Measurements from ENCODE around the gene MPRIP. TPM values are rescaled to one million over a fixed set of nuclear protein-coding genes. Genes with fewer than 3 reads are reported as not detected.
A peak's percentile ranks its signal among the peaks of the same experiment; 100 is the strongest.

MPRIP gene
- total RNA-seq, 1 experiment from 2014 or later: 258 TPM

DNA sequence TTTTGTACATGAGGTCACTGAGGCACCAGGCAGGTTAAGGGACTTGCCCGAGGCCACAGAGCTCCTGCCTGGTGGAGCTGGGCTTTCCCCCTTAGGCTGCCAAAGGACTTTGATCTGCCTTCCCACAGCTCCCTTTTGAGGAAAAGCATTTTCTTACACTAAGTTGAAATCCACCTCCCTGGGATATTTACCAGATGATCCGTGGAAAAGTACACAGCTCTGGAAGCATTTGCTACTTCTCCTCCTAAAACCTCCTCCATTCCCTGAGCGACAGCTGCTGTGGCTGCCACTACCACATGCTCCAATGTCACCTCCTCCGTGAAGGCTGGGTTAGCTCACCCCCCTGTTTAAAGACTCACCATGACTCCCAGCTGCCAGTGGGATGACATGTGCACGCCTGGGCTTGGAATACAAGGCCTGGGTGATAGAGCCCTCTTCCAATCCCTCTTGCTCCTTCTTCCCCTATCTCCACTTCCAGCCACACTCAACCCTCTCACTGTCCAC is 1.2 kb upstream of the MPRIP start:
- Histone ChIP-seq H3K79me2 (ENCODE audit: insufficient read depth, low read length) (peaks cover 34% of the 10 kb centered on the region), H4K20me1 (ENCODE audit: insufficient read depth) (peaks cover 9% of the 10 kb centered on the region; the same call in 1 of the 2 replicates), H3K4me2 (ENCODE audit: low read length) (peak overlapping the region; percentile 83), H3K36me3 (ENCODE audit: control insufficient read depth in 1 of 2, insufficient read depth in 2 of 2, low read length in 2 of 2) (no peaks in the 10 kb centered on the region; a peak in 1 of 4 replicates), H3K9me3 (ENCODE audit: control insufficient read depth in 1 of 2, insufficient read depth in 1 of 2, low read depth in 1 of 2, low read length in 2 of 2) (no peaks in the 10 kb centered on the region), H2AFZ (ENCODE audit: low read depth, low read length, poor library complexity, severe bottlenecking) (peak overlapping the region; percentile 3), H3K27me3 (ENCODE audit: insufficient read depth, low read length) (no peaks in the 10 kb centered on the region), H3K4me1 (ENCODE audit: control insufficient read depth in 1 of 2, insufficient read depth in 2 of 2, low read length in 2 of 2) (peaks cover 41 to 65% of the 10 kb centered on the region in 2 experiments), H3K4me3 (replicated peaks in 1 of 2; ENCODE audit: low read depth in 1 of 2, low read length in 2 of 2) (peak overlapping the region; percentile 47 to 59), H3K9me2 (ENCODE audit: insufficient read depth) (no peaks in the 10 kb centered on the region), H3K27ac (ENCODE audit: low read depth, low read length) (peak overlapping the region; percentile 7; the same call in 1 of the 2 replicates), H3K9ac (ENCODE audit: low read length) (peak overlapping the region; percentile 47)
- peak; percentile 10; the same call in 1 of the 2 replicates for ATAC-seq
- RAD21 ChIA-PET (ENCODE audit: low non-redundant PET in 1 of 2, low total read pairs in 2 of 2, uncharacterized antibody in 2 of 2, unreplicated experiment in 2 of 2): no interaction called here
- intact Hi-C loops (cut with micrococcal nuclease): no loop called here
- CTCF ChIA-PET: interaction anchor here (1.2 to 1.9 kb wide), 2 partner anchors 13 to 49 kb away, joined by 5 to 6 read pairs; no protein-coding TSS in a partner anchor
- no TSS peak for BruUV-seq (replicated peaks)
- POLR2A ChIA-PET: interaction anchor here (0.8 to 3.0 kb wide), 4 partner anchors 9 to 48 kb away, joined by 3 to 17 read pairs (median 4); no protein-coding TSS in a partner anchor
- TF ChIP-seq, protein P1, sequence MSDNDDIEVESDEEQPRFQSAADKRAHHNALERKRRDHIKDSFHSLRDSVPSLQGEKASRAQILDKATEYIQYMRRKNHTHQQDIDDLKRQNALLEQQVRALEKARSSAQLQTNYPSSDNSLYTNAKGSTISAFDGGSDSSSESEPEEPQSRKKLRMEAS (IDR thresholded peaks at IDR 0.05): peak; percentile 92
- TF ChIP-seq, protein P2, sequence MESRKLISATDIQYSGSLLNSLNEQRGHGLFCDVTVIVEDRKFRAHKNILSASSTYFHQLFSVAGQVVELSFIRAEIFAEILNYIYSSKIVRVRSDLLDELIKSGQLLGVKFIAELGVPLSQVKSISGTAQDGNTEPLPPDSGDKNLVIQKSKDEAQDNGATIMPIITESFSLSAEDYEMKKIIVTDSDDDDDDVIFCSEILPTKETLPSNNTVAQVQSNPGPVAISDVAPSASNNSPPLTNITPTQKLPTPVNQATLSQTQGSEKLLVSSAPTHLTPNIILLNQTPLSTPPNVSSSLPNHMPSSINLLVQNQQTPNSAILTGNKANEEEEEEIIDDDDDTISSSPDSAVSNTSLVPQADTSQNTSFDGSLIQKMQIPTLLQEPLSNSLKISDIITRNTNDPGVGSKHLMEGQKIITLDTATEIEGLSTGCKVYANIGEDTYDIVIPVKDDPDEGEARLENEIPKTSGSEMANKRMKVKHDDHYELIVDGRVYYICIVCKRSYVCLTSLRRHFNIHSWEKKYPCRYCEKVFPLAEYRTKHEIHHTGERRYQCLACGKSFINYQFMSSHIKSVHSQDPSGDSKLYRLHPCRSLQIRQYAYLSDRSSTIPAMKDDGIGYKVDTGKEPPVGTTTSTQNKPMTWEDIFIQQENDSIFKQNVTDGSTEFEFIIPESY (IDR thresholded peaks at IDR 0.05; ENCODE audit: extremely low read depth, insufficient replicate concordance, low read length): no peak
- TF ChIP-seq SIN3A (IDR thresholded peaks at IDR 0.05; ENCODE audit: low read depth): peak; percentile 89; the same call in 1 of the 2 replicates
- DNase-seq (ENCODE audit: low read depth, low spot score): no peak
